Hematopoietic multipotent progenitor cell treated with erythropoietin and hydrocortisone succinate and interleukin-3 and kit ligand, for 6 days (in vitro differentiated cells): ENCODE measurements around the gene TEX12.
"Not testable (repeated sequence)": the region's sequence is repeated elsewhere in the genome, so short reads cannot be mapped to it uniquely, and the experiment has no call there.

Experiments
- DNase-seq: peaks from one replicate; pipeline ENCODE4 v3.0.0-alpha.2; 2015

The TEX12 gene, protein sequence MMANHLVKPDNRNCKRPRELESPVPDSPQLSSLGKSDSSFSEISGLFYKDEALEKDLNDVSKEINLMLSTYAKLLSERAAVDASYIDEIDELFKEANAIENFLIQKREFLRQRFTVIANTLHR

DNA sequence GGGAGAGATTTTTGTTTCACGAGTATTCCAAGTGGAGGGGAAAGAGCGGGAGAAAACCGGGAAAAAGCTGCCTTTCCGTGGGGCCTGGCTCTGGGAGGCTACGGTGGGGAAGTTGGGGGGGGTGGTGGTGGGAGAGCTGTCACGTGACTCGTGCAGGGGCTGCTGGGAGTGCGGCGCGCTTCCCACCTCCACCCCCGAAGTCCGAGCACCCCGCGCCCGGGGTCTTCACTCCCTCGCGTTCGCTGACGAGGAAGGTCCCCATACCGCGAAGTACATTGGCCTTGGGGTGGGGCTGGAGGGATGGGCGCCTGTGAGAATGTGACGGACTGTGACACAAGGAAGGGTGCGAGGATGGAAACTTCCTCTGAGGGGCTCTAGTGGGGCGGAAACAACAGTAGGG, at the start of gene TEX12:
Gene TEX12, plus strand, starts transcription at position 228 of the 400 bp plus-strand sequence. CDS start 1,897 bp downstream, outside the sequence.
- no peak for DNase-seq

DNA sequence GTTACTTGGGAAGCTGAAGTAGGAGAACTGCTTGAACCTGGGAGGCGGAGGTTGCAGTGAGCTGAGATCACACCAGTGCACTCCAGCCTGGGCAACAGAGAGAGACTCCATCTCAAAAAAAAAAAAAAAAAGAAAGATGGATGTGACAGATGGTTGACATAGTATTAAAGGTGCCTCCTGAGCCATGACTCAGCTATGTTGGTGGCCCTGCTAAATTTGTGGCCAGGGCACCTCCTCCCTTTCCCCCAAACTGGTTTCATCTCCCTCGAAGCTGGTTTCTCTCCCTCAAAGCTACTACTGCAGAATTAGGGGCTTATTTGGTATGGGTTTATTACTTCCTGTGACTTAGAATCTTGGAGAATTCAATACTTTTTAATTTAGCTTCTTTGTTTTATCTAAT, 49.0 kb upstream of the TEX12 start:
- no peak for DNase-seq

DNA sequence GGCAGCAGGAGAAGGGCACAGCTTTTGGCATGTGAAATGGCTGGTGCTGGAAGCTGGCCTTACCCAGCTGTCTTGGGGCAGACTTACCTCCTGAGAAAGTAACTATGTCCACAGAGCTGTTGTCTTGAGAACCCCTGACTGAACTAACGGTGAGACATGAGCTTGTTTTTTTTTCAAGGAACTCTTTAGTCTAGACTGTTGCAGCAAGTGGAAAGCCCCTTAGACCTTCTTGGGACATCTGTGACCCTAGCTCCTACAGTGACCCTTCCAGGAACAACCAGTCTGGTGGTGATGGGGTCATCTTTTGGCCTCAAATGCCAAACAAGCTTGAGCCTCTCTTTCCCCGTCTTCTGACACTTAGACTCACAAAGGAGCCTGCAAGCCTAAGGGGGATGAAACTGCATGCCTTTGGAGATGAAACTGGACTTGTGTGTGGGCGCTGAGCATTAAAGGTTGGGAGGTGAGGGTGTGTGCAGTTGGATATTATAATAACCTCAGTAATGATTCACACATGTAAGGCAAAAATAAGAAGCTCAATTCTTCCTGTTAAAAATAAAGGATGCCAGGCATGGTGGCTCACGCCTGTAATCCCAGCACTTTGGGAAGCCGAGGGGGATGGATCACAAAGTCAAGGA, 45.1 kb upstream of the TEX12 start:
- no peak for DNase-seq

DNA sequence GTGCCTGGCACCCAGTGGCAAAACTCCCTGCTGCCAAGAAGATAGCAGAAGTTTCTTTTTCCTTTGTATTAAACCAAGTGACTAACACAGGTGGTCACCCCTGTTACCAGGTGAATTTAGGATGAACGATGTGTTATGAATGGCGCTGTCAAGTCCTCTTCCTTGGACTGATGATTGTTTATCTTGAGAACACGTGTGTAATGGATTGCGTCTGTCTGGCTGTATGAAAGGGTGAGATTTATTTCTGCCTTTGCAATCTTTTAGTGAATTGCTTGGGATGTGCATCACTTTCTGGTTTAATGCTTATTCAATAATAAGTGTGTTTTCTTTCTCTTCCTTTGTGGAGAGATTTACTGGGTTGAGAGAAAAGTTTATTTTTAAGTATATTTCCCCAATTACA, 44.0 kb upstream of the TEX12 start:
- no peak for DNase-seq

DNA sequence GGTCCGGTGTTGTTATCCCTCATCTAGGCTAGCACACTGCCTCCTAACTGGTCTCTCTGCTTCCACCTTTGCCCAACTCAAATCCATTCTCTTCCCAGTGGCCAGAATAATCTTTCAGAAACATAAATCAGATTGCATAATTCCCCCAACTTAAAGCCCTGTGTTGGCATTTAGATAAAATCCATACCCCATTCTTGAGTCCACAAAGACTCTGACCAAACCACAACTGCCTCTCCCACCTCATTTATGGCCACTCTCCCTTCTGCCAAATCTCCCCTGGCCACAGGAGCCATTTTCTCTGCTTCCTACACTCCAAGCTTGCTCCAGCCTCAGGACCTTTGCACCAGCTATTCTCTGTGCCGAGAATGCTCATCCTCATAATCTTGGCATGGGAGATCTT, 40.1 kb upstream of the TEX12 start:
- no peak for DNase-seq

DNA sequence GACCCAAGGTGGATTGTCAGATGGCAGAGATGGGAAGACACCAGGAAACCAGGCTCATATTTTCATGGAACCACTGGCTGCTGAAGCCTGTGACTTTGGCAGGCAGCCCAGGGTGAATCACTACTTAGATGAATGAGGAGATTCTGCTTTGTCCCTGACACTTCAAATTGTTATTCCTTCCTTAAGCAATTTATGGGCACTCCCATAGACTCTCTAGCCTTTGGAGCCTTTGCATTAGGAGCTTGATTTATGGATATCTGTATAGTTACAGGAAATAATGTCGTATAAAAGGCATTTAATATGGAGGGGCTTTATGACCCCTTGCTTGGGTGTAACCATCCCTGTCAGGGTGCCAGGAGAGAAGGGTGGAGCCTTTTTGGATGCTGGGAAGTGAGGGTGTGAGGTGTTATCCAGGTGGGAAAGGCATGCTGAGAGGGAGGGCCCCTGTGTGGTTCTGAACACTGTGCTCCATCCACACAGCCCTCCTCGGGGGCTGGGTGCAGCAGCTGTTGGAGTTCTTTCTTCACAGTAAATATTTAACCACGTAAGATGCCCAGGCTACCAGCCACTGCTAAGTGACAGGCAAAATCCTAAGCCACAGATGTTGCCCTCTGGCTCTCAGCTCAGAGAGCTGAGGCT, 38.6 kb upstream of the TEX12 start:
- DNase-seq: peak; percentile 21

DNA sequence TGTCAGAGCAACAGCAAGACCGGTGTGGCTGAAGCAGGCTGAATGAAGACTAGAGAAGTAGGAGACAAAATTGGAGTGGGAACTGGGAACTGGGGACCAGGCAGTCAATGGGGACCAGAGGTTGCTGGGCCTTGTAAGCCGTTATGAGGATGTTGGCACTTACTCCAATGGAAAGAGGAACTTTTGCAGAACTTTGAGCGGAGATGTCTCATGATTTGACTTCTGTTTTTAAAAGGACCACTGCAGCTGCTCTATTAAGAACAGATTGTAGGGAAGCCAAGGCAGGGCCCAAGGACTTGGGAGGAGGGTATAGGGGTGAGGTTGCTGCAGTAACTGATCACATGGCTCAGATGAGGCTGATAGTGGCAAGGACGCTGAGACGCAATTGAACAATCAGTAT, 37.5 kb upstream of the TEX12 start:
- DNase-seq: peak; percentile 43

DNA sequence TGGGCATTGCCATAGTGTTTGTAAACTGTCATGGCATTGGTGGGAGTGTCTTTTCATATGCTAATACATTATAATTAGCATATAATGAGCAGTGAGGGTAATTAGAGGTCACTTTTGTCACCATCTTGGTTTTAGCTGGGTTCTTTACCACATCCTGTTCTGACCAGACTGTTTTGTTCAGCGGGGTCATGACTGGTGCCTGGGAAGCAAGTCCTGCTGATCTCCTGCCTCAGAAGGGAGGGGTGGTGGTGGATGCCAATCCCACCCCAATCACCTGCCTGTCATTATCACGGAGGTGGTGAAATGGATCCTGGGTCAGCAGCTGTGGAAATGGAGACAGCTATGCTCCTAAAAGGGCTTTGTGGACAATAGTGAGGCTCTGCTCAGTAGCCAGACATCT, 34.4 kb upstream of the TEX12 start:
- no peak for DNase-seq

DNA sequence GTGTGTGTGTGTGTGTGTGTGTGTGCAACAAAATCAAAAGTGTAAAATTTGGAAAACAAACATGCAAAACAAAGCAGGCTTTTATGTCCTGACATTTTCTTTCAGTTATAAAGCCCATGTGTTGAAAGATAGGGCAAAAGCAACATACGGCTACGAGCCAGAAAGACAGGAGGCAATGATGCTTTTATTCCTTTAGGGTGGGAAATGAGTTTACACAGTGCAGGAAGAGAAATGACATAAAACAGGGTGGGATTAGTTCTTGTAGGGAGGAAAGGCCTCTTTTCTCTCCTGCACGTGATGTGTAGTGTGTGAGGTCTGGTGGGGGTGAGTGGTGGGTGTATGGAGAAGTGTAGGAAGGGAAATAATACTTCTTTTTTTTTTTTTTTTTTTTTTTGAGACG, 32.7 kb upstream of the TEX12 start:
- DNase-seq: no peak

DNA sequence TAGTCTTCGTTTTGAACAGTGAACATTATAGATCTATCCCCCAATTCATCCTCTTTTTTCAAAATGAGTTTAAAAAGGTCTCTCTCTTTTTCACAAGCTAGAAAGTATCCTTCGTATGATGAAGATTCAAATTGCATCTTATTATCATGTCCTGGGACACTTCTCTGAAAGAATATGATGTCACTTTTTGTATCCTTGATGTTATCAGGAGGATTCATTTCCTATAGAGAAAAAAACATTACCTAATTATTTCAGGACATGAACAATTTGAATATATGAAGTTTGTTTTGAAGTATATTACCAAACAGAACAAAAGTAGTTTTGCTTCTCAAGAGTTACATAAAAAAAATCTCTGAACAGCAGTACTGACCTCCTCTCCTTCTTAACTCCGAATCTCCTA, 23.6 kb upstream of the TEX12 start:
- no peak for DNase-seq

DNA sequence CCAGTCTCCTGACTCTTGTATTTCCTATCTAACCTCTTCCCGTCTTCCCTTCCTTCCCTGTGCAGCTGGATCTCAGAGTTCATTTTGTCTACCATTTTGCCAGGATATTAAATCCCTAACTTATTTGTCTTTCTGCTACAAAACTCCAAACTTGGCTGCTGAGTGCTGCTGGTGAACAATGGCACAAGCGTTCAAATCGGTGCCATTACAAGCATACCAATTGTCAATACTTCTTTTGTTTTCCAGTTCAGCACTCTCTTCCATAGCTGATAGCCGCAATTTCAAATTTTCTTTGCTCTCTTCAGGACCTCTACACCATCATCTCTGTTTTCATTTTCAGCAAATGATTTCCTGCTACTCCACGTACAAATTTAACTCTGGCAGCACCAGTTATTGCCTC, 16.7 kb upstream of the TEX12 start:
- no peak for DNase-seq

DNA sequence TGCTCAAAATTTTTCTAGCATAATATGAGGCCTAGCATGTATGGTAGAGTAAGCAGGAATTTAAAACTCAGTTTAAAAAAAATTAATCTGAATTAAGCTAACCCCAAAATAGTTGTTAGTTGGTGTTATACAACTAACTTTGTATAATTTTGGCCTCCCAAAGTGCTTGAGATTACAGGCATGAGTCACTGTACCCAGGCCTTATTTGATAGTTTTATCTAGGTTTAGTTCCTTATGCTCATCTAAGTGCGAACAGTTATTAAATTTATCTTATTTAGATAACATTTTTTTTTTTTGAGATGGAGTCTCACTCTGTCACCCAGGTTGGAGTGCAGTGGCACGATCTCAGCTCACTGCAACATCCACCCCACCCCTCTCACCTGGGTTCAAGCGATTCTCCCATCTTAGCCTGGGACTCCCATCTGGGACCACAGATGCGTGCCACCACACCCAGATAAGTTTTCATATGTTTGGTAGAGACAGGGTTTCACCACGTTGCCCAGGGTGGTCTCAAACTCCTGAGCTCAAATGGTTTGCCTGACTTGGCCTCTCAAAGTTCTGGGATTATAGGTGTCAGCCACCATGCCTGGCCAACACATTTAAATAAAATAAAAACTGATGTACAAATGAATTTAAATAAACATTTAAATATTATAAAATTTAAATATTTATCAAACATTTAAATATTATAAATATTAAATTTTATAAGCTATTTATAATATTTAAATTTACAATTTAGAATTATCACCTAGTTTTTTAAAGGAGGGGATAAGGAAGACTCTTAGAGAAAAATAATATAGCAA, 10.8 kb upstream of the TEX12 start:
- DNase-seq: peak; percentile 66

DNA sequence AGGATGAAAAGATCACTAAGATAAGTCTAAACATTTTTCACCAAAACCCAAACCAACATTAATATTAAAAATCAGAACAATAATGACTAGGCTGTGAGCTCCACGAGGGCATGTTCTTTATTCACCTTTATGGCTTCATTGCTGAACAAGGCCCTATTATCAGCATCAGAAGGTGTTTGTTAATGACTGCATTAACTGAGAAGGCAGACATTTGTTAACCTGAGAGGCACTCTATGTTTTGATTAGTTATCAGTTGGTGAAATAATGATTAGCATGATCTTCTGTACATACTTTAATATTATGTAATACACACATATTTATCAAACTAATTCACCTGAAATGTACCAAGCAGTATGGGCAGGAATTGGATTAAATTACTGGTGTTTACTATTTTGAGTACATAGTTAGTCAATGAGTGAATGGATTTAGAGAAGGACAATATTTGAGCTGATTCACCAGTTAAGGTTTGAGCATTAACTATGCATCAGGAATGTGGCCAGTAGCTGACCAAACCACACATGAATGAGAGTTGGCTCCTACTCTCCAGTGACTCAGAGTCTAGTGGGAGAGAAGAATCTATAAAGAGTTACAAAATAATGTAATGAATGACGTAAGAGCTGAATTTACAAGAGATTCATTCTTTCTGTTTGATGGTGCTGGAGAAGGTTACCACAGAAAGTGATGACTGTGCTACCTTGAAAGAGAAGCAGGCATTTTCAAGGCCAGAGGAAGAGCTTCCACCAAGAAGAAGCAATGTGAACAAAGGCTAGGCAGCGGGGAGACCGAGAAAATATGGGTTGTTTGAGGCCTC, 10.0 kb upstream of the TEX12 start:
- peak; percentile 31 for DNase-seq

DNA sequence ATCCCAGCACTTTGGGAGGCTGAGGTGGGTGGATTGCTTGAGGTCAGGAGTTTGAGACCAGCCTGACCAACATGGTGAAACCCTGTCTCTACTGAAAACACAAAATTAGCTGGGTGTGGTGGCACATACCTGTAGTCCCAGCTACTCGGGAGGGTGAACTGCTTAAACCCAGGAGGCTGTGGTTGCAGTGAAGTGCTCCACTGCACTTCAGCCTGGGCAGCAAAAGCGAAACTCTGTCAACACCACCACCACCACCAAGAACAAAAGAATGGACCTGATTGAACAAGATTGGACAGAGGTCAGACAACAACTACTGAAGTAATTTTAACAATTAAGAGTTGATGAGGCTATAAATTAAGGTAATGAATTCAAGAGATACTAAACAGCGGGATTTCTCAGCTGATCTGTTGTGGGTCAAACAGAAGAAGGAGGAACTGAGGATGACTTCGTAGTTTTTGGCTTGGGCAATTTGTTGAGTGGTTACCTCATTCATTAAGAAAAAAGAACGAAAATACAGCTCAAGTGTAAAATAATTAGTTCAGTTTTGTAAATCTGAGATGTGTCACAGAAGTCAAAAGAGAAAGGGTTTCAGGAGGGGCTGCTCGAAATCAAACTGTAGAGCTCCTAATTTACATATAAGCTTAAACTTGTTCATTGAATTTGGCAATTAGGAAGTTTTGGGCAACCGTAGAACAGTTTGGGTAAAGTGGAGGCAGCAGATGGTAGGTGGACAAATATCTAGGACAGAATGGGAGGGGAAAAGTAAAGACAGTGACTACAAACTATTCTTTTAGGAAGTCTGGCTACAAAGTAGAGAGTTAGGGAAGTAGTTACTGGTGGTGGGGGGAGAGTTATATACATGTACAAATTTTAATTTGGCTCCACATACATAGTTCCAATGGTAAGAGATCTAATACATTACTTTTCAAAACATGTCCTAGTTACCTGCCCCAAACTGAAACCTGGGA, 7.8 kb upstream of the TEX12 start:
- DNase-seq: peak; percentile 31

DNA sequence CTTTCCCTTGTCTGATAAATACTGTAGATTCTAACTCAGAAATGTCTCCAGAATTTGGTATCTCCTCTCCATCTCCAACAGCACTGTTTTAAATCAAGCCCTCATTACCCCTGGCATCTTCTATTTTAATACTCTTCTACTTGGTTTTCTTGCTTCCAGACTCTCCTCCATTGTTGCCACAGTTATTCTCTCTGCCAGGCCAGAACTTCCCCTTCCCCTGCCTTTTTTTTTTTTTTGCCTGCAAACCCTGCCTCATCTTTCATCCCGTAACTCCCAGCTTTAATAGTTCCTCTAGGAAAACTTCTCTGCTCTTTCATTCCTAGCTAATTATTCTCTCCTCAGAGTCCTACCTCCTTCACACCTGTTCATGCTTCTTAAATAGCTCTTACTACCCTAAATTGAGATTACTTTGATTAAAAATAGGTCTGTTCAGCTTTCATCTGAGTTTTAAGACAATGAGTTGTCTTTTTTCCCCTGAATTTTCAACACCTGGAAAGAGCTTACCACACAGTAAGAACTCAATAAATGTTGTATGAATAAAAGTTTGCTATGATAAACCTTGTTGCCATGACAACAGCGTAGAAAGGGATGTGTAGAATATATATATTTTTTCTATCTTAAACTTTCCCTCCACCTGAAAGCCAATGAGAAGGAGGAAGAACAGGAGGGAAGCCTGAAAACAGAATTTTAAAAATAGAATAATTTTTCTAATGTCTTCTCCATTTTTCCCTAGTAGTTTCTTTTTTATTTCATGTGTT, 6.9 kb upstream of the TEX12 start:
- no peak for DNase-seq

DNA sequence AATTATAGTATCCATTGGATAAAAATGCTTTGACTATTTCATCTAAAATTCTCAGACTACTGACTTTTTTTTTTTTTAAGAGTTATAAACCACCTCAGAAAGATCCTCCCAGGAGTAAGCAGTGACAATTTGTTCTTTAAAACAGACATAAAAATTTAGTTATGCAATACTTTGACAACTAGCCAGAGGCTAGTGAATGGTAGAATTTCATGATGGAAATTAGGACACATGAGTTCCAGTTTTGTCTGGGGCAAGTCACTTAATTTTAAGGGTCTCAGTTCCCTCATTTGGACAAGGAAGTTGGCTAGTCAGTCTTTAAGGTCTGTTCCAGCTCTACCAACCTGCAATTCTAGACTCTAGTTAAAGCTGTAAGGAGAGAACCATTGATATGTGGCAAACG, 6.2 kb upstream of the TEX12 start:
- no peak for DNase-seq

DNA sequence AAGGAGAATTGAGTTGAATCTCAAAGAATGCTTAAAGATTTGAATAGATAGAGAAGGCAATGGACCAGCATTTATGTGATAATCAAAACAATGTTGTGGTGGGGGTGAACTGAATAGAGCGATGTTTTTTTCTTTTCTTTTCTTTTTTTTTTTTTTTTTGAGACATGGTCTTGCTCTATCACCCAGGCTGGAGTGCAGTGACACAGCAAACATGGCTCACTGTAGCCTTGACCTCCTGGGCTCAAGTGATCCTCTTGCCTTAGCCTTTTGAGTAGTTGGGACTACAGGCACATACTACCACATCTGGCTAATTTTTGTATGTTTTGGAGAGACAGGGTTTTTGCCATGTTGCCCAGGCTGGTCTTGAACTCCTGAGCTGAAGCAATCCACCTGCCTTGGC, 5.0 kb upstream of the TEX12 start:
- DNase-seq: not testable (repeated sequence)

DNA sequence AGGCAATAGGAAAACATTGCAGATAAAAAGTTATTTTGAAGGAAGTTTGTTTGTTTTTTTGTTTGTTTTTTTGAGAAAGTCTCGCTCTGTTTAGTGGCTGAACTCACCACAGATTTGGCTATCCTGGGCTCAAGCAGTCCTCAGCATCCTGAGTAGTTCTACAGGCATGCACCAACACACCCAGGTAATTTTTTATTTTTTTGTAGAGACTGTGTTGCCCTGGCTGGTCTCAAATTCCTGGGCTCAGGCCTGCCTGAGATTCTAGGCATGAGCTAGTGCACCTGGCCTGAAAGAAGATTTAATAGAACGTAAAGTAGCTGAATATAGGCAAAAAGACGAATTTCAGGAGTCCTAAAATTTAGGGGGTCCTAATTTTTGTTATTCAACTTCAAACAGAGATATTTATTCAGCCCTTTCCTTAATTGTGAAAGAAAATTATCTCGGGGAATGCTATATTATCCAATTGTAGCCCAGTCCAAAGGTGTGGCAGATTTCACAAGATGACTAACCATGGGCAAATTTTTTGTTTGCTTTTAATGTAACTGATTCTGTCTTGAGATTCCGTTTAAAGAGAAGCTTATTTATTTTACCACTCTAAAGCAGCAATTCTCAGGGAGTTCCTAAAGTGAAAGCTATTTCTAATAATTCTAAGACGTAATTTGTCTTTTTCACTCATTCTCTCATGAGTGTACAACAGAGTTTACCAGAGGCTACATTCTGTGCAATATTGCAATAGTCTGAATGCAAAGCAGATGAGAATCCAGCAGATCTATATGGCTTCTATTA, 4.2 kb upstream of the TEX12 start:
- DNase-seq: no peak

DNA sequence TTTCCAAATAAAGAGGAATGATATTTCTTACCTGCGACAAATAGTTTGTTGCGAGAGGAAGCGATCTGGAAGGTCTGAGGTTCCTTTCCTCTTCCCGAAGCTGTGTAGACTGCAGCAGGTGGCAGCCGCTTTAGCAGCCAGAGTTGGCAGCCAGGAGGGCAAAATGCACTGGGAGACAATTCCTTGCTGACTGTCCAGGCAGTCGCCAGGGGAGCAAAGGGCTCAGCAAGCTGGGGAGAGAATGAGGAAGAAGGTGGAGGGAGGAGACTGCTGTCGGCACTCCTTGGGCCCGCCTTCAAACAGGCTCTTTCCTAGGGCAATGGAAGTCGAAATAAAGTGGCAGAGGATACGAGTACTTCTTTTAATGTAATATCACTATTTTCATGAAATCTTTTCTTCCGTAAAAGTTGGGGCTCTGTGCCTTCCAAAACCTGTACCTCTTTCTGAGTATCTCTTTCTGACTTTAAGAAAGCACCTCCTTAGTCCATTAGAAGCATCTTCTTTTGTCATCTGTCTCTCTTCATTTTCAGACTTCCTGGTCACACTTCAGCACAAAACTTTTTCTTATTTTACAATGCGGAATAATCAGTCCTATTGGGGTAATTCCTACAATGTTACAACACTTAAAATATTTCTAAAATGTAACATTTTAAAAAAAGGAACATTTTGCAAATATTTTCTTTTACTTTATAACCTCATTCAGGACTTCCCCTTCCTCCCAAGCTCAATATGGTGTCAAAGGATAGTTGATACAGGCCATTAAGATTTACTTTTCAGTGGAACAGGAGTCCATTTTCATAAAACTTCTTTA, 3.1 kb upstream of the TEX12 start, which contains the start of gene IL18:
Gene IL18, minus strand, starts transcription at position 220 of the 811 bp plus-strand sequence. CDS start 9,041 bp downstream, outside the sequence.
- peak; percentile 81 for DNase-seq
